Esophagus muscularis mucosa (tissue), 4 donors: ENCODE data around the gene OSBPL7. TPM values are rescaled to one million over a fixed set of nuclear protein-coding genes. Genes with fewer than 3 reads are reported as not detected.

Source experiments
- DNase-seq: peaks from one replicate; pipeline ENCODE4 v3.0.0-alpha.2; 2017; ENCODE audit errors: extremely low spot score
- H3K27ac ChIP-seq, 4 donors: fragments of 200-600 bp; sonication (generic); replicated peaks in 1 of 4; 1 replicate in 3 of 4; 2 replicates in 1 of 4; pipeline ENCODE4 v1.5.1; 2016 to 2019; ENCODE audit warnings: mild to moderate bottlenecking in 1 of 4
- H3K27me3 ChIP-seq, 4 donors: fragments of 200-600 bp; sonication (generic); one replicate each; pipeline versions ENCODE4 v1.5.1 to v1.6.0; 2016 to 2019
- H3K36me3 ChIP-seq, 4 donors: fragments of 200-600 bp; sonication (generic); one replicate each; pipeline ENCODE4 v1.5.1; 2016 to 2019
- H3K4me1 ChIP-seq, 4 donors: fragments of 200-600 bp; sonication (generic); one replicate each; pipeline ENCODE4 v1.5.1; 2016 to 2019
- H3K4me3 ChIP-seq, 4 donors: fragments of 200-600 bp; sonication (generic); 1 replicate in 2 of 4; 2 replicates in 2 of 4; pipeline ENCODE4 v1.5.1; 2016 to 2019; ENCODE audit warnings: mild to moderate bottlenecking in 4 of 4, moderate library complexity in 1 of 4
- H3K9me3 ChIP-seq, 4 donors: fragments of 200-600 bp; sonication (generic); 1 replicate in 3 of 4; 2 replicates in 1 of 4; pipeline ENCODE4 v1.5.1; 2016 to 2019
- CTCF ChIP-seq, 3 experiments: fragments of 200-600 bp in 2 of 3; fragments of 450-650 bp in 1 of 3; sonication (generic) in 2 of 3; IDR thresholded peaks; one replicate each; pipeline ENCODE4 v1.5.1; 2017 to 2019; ENCODE audit warnings: antibody characterized with exemption in 3 of 3, mild to moderate bottlenecking in 2 of 3, moderate library complexity in 1 of 3
- EP300 ChIP-seq: sonication (generic); formaldehyde crosslinking; IDR thresholded peaks from one replicate; pipeline ENCODE4 v1.6.1; 2017; ENCODE audit warnings: antibody characterized with exemption
- POLR2A ChIP-seq: fragments of 450-650 bp; IDR thresholded peaks from one replicate; pipeline ENCODE4 v1.6.1; 2017; ENCODE audit warnings: antibody characterized with exemption, moderate library complexity, mild to moderate bottlenecking, low read depth
- POLR2AphosphoS5 ChIP-seq, 2 donors: sonication (generic); formaldehyde crosslinking; IDR thresholded peaks; one replicate each; pipeline ENCODE4 v1.6.1; 2017; ENCODE audit warnings: antibody characterized with exemption in 2 of 2
- WGBS: methylation state at CpG from one replicate; pipeline ENCODE4 v1.1.5; 2018; 5-methylcytosine and 5-hydroxymethylcytosine counted together
- intact Hi-C: fragments of 100-400 bp; cut with DNase I; formaldehyde crosslinking; loops from one replicate; pipeline ENCODE4 v1.15.1; 2023
- total RNA-seq, 4 donors: library from RNA; depleted of rRNA; stranded (reverse); fragments of >200 nt; gene quantifications; one replicate each; pipeline versions ENCODE4 v1.1.0 to v1.2.1, GENCODE V29; 2016

Gene OSBPL7
- total RNA-seq, 4 donors from 2014 or later, result 2.0 to 8.4 (median 4.7) TPM

- Histone ChIP-seq H3K27ac (no peak overlapping the region), H3K9me3 (no peaks in the 10 kb centered on the region), H3K4me3 (no peak overlapping the region), H3K4me1 (no peaks in the 10 kb centered on the region), H3K27me3 (peaks cover 0 to 49% (median 3%) of the 10 kb centered on the region in 4 donors), H3K36me3 (no peaks in the 10 kb centered on the region)
- no peak for DNase-seq
- TF ChIP-seq POLR2A (no peak), POLR2AphosphoS5 (IDR thresholded peaks at IDR 0.05) (no peak), CTCF (IDR thresholded peaks at IDR 0.05) (no peak), EP300 (no peak)
- WGBS, result 42% methylated on average over 2 of the region's 2 CpGs
- intact Hi-C loops, result no loop called here
Observed at GRCh38 chr17:47797797-47798196, 23.8 kb downstream of the OSBPL7 start.

DNA sequence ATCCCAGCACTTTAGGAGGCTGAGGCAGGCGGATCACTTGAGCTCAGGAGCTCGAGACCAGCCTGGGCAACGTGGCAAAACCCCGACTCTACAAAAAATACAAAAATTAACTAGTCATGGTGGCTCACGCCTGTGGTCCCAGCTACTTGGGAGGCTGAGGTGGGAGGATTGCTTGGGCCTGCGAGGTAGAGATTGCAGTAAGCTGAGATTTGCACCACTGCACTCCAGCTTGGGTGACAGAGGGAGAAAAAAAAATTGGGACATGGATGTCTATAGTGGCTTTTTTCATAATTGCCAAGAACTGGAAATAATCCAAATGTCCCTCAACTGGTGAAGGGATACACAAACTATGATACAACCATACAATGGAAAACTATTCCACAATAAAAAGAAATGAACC, 28.6 kb downstream of the OSBPL7 start:
- peaks cover 9 to 11% (median 10%) of the 10 kb centered on the region in 4 donors for H3K4me1 ChIP-seq
- no peak overlapping the region for H3K27ac ChIP-seq
- DNase-seq, result no peak
- H3K9me3 ChIP-seq, result no peaks in the 10 kb centered on the region
- H3K36me3 ChIP-seq, result no peaks in the 10 kb centered on the region
- WGBS, result 83% methylated on average over 6 of the region's 6 CpGs
- H3K4me3 ChIP-seq, result no peak overlapping the region
- no peak for TF ChIP-seq CTCF (IDR thresholded peaks at IDR 0.05)
- intact Hi-C loops, result no loop called here
- peaks cover 0 to 86% (median 30%) of the 10 kb centered on the region in 4 donors for H3K27me3 ChIP-seq

DNA sequence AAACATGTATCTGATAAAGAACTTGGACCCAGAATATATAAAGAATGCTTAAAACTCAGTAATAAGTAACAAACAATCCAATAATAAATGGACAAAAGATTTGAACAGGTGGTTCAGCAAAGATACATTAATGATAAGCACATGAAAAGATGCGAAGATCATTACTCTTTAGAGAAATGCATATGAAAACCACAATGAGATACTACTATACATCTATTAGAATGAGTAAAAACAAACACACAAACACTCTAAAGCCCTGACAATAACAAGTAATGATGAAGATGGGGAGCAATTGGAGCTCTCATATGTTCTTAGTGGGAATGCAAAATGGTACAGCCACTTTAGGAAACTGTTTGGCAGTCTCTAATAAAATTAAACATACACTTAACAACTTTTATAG, 29.1 kb downstream of the OSBPL7 start:
- no peak for DNase-seq

DNA sequence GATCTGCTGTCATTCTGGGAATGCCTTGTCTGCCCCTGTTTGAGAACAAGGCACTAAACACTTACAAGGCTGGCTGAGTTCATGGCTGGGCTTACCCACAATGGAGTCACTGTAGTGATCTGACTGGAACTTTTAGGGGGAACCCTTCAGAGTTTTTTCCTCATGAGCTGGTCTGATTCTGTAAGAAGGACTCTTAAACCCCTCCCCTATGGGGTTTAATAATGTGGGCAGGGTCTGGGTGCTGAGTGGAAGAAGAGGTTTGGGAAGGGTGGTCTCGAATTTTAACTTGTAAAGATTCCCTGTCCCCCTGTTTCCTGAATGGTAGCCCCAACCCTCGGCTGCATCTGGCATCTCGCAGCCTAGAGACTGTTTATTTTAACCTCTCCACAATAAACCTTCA, 30.6 kb downstream of the OSBPL7 start:
- Histone ChIP-seq H3K4me3 (no peak overlapping the region), H3K9me3 (no peaks in the 10 kb centered on the region), H3K4me1 (peaks cover 9 to 11% (median 10%) of the 10 kb centered on the region in 4 donors), H3K27ac (no peak overlapping the region), H3K27me3 (peaks cover 0 to 88% (median 30%) of the 10 kb centered on the region in 4 donors), H3K36me3 (no peaks in the 10 kb centered on the region)
- TF ChIP-seq CTCF (IDR thresholded peaks at IDR 0.05) (no peak), EP300 (no peak), POLR2A (no peak), POLR2AphosphoS5 (IDR thresholded peaks at IDR 0.05) (no peak)
- WGBS, result 23% methylated on average over 3 of the region's 3 CpGs
- DNase-seq, result peak; percentile 47
- intact Hi-C loops, result no loop called here

More for the DNA sequence above, 29.1 kb downstream of the OSBPL7 start:
- no peak for TF ChIP-seq POLR2A
- no peak for TF ChIP-seq POLR2AphosphoS5 (IDR thresholded peaks at IDR 0.05)
- TF ChIP-seq CTCF (IDR thresholded peaks at IDR 0.05), result no peak
- TF ChIP-seq EP300, result no peak
- Histone ChIP-seq H3K27me3 (peaks cover 0 to 88% (median 30%) of the 10 kb centered on the region in 4 donors), H3K36me3 (no peaks in the 10 kb centered on the region), H3K4me1 (peaks cover 9 to 11% (median 10%) of the 10 kb centered on the region in 4 donors), H3K9me3 (no peaks in the 10 kb centered on the region), H3K27ac (no peak overlapping the region), H3K4me3 (no peak overlapping the region)
- WGBS, result 88% methylated on average over 1 of the region's 1 CpG
- intact Hi-C loops, result no loop called here
